ENCODE data around the gene ANKHD1. TPM values are rescaled to one million over a fixed set of nuclear protein-coding genes. Genes with fewer than 3 reads are reported as not detected.
"Not testable (repeated sequence)": the region's sequence is repeated elsewhere in the genome, so short reads cannot be mapped to it uniquely, and the experiment has no call there.

The ANKHD1 gene
- total and polyA plus RNA-seq, 2 of the 8 experiments (the other 6 are each of a cell fraction or from before 2014, with no cell fraction given) = 69.9 to 108 TPM

- WGBS, 2 experiments (ENCODE audit: extremely low coverage in 1 of 2, insufficient coverage in 1 of 2, insufficient read length in 1 of 2, insufficient replicate concordance in 2 of 2, low coverage in 1 of 2, low lambda C conversion rate in 2 of 2, missing lambda C conversion rate in 1 of 2) = no CpG with 5 or more reads among the region's 26 CpGs
- H2AK5ac ChIP-seq (ENCODE audit: low read depth, low read length); DNase-seq (ENCODE audit: low read depth in 1 of 2, low spot score in 2 of 2); H2BK5ac ChIP-seq (ENCODE audit: low read depth, low read length); H3K56ac ChIP-seq (replicated peaks; ENCODE audit: insufficient read length, low read depth, low read length); FAIRE-seq; H4K5ac ChIP-seq (ENCODE audit: insufficient read length, low read depth, low read length); H3K4ac ChIP-seq (replicated peaks; ENCODE audit: insufficient read length, low read depth, low read length); H3K18ac ChIP-seq (ENCODE audit: extremely low read depth, low read length); H2BK15ac ChIP-seq (ENCODE audit: low read length); H3K4me2 ChIP-seq (ENCODE audit: insufficient read depth in 1 of 2, low read depth in 2 of 2, low read length in 2 of 2); H4K91ac ChIP-seq (replicated peaks; ENCODE audit: insufficient read length, low read length); H3K4me3 ChIP-seq (ENCODE audit: extremely low read depth in 1 of 4, insufficient read depth in 2 of 4, low read depth in 3 of 4, low read length in 4 of 4); H3K79me1 ChIP-seq (ENCODE audit: low read depth, low read length); H3K4me1 ChIP-seq (replicated peaks in 1 of 4; ENCODE audit: control insufficient read depth in 3 of 4, insufficient read depth in 4 of 4, low read length in 3 of 4); H3K27me3 ChIP-seq (replicated peaks in 1 of 4; ENCODE audit: control insufficient read depth in 3 of 4, extremely low read depth in 1 of 4, insufficient read depth in 3 of 4, low read length in 3 of 4); H3K27ac ChIP-seq (ENCODE audit: low read depth, low read length); H4K20me1 ChIP-seq (replicated peaks in 1 of 2; ENCODE audit: control insufficient read depth in 1 of 2, insufficient read depth in 2 of 2, low read length in 2 of 2); H2AFZ ChIP-seq (ENCODE audit: low read length); POLR2A ChIA-PET (ENCODE audit: partially characterized antibody); H3K23me2 ChIP-seq (ENCODE audit: low read depth, low read length); H2BK120ac ChIP-seq (replicated peaks; ENCODE audit: low read depth, low read length); H4K8ac ChIP-seq (ENCODE audit: extremely low read depth, insufficient read depth, low read length); H2BK20ac ChIP-seq (ENCODE audit: low read length); H3K36me3 ChIP-seq (ENCODE audit: control insufficient read depth in 2 of 4, insufficient read depth in 4 of 4, low read length in 3 of 4); H2BK12ac ChIP-seq (ENCODE audit: low read depth, low read length); H3K9ac ChIP-seq (replicated peaks in 1 of 4; ENCODE audit: extremely low read depth in 1 of 4, low read depth in 3 of 4, low read length in 3 of 4); H3K14ac ChIP-seq (ENCODE audit: insufficient read length); H3K23ac ChIP-seq (ENCODE audit: insufficient read length); H3K9me3 ChIP-seq (ENCODE audit: insufficient read depth in 2 of 2, low read depth in 1 of 2, low read length in 1 of 2); CTCF ChIA-PET (ENCODE audit: partially characterized antibody): not testable (repeated sequence)
- peaks cover 4 to 75% of the 10 kb centered on the region in 2 experiments for H3K79me2 ChIP-seq (ENCODE audit: control insufficient read depth in 1 of 2, insufficient read depth in 2 of 2, low read length in 2 of 2)
Observed at GRCh38 chr5:140427726-140428125, 26.1 kb downstream of the ANKHD1 start.

Data from H1 (cell line).